WI38 (cell line): ENCODE results near the gene CDC6.

Experiments used
- H3K4me3 ChIP-seq: 2 replicates; pipeline ENCODE4 v1.5.1; 2011; ENCODE audit warnings: low read depth, mild to moderate bottlenecking, control low read depth, low read length
- TF ChIP-seq, protein P1 (sequence below): IDR thresholded peaks from 2 replicates; pipeline ENCODE4 v1.5.1; 2012; ENCODE audit warnings: low read depth, mild to moderate bottlenecking, control low read depth, low read length

Gene CDC6

DNA sequence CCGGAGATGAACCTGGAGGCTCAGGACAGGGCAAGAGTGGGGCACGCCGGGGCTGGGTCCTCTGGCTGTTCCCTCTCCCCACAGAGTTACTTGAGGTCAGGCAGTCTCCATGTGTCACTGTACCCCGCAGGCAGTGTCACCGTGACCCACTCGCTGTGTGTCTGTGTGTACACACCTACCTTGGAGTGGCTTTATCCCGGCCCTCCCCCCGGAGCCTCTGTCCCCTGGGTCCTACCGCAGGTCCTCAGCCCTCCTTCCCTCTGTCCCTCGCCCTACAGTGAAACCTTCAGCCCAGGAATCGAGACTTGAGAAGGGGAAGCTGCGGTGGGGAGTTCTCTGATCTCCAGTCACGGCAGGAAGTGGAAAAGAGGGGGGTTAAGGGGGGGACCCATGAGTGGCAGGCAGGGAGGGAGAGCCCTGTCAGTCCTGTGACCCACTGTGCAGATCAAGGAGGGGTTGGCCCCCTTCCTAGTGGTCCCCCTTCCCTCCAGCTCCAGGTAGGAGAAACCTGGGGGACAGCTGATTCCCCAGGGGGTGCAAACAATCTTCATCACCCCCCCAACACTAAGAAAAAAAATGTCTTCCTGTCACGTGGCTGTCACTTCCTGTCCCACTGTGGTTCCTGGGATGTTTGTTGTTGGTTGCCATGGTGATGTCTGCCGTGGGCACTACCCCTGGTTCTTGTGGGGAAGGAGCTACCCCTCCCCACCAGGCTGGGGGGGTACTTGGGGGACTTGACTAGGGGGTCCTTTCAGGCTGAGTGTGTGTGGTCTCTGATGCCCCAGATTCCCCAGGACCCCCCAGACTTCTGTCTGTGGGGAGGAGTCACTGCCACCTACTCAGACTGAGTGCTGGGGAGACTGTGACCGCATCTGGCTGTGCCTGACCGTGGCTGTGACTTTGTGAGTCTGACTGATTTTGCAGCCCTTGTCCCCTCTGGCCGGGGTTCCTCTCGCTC is 35.0 kb downstream of the CDC6 start:
- TF ChIP-seq, protein P1, sequence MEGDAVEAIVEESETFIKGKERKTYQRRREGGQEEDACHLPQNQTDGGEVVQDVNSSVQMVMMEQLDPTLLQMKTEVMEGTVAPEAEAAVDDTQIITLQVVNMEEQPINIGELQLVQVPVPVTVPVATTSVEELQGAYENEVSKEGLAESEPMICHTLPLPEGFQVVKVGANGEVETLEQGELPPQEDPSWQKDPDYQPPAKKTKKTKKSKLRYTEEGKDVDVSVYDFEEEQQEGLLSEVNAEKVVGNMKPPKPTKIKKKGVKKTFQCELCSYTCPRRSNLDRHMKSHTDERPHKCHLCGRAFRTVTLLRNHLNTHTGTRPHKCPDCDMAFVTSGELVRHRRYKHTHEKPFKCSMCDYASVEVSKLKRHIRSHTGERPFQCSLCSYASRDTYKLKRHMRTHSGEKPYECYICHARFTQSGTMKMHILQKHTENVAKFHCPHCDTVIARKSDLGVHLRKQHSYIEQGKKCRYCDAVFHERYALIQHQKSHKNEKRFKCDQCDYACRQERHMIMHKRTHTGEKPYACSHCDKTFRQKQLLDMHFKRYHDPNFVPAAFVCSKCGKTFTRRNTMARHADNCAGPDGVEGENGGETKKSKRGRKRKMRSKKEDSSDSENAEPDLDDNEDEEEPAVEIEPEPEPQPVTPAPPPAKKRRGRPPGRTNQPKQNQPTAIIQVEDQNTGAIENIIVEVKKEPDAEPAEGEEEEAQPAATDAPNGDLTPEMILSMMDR: no peak
- peak overlapping the region; percentile 51 for H3K4me3 ChIP-seq

DNA sequence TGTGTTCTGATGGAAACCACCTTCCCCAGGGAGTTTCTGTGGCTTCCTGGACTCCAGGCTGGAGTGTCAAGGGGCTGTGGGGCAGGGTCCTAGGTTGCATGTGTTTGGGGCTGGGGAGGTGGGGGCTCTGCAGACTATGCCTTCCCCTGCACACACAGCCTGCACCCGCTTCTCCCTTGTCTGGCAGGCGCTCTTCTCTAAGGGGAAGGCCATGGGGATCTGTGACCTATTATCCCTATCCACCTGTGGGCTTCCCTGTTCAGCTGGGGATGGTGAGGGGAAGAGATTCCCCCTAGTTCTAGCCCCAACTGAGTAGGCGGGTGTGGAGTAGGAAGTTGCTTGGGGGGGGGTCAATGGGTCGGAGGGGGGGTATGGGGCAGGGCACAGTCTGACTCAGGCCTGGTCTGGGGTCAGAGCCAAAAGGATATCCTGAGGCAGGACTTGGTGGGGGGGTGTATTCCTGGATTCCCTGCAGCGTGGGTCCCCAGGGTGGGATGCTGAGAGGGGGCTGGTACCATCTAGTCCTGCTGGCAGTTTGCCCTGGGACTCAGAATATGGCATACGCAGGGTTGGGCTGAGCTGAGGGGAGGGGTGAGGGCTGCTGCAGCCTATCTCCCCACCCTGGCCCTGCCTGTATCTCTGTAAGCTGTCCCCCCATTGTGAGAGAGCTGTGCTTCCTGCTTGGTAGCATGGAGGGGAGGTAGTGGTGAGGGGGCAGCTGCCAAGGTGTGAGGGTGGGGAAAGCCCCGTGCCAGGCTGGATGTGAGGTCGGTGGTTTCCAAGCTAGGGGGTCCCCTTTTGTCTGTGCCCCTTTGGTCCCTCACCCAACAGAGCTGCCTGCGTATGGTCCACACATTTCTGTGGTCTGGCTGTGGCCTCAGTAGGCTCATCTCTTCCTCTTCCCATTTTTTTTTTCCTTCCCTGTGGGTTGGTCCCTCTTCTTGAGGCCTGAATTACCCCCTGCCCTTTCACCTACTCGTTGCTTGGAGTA is 36.0 kb downstream of the CDC6 start:
- TF ChIP-seq, protein P1: no peak

DNA sequence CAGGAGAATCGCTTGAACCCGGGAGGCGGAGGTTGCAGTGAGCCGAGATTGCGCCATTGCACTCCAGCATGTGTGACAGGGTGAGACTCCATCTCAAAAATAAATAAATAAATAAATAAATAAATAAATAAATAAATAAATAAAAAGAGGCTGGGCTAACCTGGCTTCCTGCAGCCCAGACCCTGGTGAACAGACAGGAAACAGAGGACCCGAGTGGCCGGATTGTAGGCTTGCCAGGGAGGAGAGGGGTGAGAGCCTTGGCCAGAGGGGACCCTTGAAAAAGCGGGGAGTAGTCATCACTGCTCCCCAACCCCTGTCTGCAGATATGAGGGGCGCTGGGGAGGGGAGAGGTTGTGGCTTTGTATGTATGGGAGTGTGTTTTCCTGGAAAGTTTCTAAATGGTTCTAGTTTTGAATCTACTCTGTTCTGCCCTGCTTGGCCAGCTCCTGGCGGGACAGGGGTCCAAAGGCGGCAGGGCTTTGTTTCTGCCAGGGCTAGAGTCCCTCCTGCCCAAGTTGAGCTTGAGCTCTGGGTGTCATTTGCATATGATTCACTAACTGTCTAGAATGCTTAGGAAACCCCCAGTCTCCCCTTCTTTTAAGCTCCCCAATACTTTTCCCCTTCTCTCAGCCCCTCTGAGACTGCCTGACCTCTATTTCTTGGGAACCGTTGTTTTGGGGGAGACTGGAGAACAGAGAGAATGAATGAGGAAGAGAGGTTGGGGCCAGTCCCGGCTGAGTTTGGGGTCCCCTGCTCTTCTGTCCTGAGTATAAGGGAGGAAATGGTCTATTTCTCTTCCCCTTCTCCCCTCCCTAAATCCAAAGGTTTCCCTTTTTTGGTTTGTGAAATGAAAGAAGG is 37.7 kb downstream of the CDC6 start:
- TF ChIP-seq, protein P1: no peak
- H3K4me3 ChIP-seq: no peak overlapping the region

More for the DNA sequence above, 36.0 kb downstream of the CDC6 start:
- no peak overlapping the region; the same call in 1 of the 2 replicates for H3K4me3 ChIP-seq

DNA sequence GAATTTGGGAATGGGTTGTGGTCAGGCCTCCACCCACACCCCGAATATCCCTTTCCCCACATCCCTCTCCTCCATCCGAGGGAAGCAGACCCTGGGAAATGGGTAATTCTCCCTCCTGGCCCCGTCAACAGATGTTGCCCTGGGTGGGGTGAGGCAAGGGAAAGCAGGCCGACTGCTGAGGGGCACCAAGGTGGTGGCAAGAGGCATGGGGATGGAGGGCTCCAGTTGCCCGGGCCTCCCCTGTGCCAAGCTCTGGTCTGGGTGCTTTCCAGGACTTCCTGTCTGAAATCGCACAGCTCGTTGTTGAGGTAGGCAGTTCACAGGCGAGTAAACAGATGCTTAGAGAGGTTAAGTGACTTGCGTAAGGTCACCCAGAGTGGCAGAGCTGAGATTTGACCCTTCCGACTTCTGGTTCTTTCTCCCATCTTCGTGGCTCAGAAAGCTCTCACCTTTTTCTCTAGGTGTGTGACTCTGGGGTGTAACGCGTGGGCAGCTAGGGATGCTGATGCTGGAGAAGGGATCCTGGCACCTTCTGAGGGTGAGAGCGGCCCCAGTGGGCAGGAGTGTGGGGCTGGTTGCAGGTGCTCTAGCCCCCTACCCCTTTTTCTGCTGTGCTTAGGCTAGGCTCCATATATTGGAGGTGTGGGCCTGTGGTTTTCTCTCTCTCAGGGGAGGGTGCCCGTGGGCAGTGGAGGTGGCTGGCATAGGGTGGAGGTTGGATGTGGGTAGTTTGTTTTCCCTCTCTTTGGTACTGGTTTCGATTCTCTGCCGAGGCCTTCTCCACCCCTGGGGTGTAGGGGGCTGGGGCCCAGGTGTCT is 38.5 kb downstream of the CDC6 start:
- TF ChIP-seq, protein P1: no peak
- no peak overlapping the region for H3K4me3 ChIP-seq

DNA sequence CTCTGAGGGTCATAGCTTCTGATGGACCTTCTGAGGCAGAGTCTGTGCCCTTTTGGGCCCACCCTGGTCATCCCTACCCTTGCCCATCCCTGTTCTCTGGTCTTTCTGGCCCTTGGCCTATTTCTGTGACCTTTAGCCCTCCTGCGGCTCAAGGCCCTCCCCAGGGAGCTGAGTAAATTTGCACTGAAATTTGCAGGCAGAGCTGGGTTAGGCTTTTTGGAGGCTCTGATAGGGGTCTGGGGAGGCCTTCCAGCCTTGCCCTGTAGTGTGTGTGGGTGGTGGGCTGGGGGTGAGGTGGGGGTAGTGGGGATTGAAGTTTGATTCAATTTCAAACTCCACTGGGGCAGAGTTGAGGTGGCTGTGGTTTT is 39.1 kb downstream of the CDC6 start:
- no peak overlapping the region for H3K4me3 ChIP-seq
- TF ChIP-seq, protein P1: no peak

DNA sequence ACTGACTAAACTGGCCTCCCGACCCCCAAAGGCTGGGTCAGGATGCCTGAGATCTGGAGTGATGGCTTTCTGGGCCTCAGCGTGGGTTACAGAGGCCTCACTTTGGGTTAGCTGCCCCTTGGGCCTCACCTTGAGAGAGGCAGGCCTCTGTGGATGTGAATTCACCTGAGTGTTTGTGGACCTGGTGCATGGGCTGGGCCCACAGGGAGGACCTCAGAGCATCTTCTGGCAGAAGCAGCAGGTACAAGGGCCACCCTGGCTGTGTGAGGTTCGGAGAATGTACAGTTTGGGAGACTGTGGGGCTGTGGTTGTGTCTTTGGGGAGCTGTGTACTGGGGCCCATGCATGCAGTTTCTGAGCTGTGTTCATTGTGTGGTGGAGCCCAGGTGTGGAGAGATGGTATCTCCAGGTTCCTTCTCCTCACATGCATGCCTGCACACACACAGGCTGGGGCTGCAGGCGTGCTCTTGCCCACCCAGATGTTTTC is 39.6 kb downstream of the CDC6 start:
- TF ChIP-seq, protein P1: no peak
- no peak overlapping the region for H3K4me3 ChIP-seq
